Renal cortex interstitium (tissue), 11 donors: ENCODE results near the gene BABAM1. TPM values are rescaled to one million over a fixed set of nuclear protein-coding genes. Genes with fewer than 3 reads are reported as not detected.
"Not testable (repeated sequence)": the region's sequence is repeated elsewhere in the genome, so short reads cannot be mapped to it uniquely, and the experiment has no call there.

ENCODE experiments used
- DNase-seq, 11 donors: peaks; one replicate each; pipeline ENCODE4 v3.0.0-alpha.2; 2013; ENCODE audit warnings: low read depth in 9 of 11, low spot score in 4 of 11; ENCODE audit errors: extremely low read depth in 1 of 11
- polyA plus RNA-seq, 3 donors: library from polyadenylated mRNA; unstranded; fragments of 120-200 nt; gene quantifications; one replicate each; pipeline ENCODE4 v1.2.1, GENCODE V29; 2013; ENCODE audit not compliant: insufficient read length in 3 of 3

BABAM1 gene
- polyA plus RNA-seq, 3 donors: 97.0 to 111 (median 107) TPM

- DNase-seq: no peak
Observed at GRCh38 chr19:17259118-17259780, 8.0 kb upstream of the BABAM1 start.

GRCh38 chr19:17259934-17260333, 7.3 kb upstream of the BABAM1 start:
- DNase-seq: no peak

DNA sequence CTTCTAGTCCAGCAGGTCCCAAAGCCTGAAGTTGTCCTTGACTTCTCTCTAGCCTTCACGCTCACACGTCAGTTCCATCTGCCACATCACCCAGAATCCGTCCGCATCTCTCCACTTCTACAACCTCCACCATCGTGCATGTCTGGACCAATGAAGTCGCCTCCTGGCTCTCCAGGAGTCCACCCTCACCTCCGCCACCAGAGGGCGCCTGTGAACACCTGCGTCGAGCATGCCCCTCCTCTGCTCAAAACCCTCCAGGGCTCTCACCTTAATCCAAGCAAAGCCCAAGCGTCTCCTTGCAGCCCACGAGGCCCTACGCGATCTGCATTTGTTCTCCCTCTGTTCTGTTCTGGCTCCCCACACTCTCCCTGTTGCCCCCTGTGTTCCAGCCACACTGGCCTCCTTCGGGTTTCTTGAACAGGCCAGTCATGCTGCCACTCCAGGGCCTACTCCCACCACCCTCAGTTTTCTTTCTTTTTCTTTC, 6.4 kb upstream of the BABAM1 start:
- peak in 1 of 11 donors; percentile 56 for DNase-seq

DNA sequence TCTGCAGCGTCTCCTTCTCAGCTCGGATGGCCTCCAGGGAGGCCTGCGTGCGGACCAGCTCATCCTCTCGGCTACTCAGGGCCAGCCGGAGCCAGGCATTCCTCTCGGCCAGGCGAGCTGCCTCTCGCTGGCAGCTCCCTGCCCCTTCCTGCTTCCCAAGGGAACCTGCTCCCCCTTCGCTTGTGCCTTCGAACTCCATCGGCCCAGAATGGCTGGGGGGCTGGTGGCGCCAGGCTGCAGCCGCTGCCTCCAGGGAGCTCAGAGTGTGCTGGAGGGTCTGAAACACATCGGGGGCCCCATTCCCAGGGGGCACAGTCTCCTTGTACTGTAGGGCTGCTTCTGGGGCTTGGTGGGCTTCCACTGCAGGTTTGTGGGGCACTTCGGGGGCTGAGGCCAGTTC, 4.7 kb upstream of the BABAM1 start:
- no peak for DNase-seq

DNA sequence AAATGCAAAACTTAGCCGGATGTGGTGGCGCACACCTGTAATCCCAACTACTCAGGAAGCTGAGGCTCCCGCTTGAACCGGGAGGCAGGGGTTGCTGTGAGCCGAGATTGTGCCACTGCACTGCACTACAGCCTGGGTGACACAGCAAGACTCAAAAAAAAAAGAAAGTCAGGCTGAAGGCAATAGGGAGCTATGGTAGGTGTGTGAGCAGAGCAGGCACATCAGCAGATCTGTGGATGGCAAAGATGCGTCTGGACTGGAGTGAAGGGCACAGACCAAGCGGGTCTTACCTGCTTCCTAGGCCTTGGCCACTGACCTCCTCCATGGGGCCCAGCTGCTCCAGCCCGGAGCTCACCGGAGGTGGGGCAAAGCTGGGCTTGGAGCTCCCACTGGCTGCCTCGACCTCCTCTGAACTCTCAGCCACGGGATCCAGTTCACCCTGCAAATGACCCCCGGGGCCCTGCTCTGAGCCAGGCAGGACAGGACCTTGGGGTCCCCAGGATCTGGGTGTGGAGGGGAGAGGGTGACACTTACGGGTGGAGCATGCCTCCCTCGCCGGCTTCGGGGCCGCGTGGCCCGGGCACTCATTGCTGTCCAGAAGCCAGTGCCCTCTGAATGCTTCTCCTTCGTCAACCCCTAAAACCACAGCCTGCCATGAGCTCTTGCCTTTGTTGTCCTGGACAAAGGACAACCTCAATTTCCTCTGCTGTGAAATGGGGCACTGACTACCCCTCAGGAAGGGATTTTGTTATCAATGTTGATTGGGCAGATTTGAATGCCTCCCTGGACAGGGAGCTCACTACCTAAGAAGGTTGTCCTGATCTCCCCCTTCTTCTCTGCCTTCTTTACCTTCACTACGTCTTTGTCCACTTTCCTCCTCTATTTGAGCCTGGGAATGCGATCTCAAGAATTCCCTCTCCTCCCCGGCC, 3.3 kb upstream of the BABAM1 start:
- no peak for DNase-seq

- DNase-seq: no peak
Observed at GRCh38 chr19:17264641-17264979, 2.6 kb upstream of the BABAM1 start, which contains the start of gene USHBP1. TSS of gene USHBP1 (minus strand) at chr19:17264745. CDS start at chr19:17264299, 446 bp downstream.

DNA sequence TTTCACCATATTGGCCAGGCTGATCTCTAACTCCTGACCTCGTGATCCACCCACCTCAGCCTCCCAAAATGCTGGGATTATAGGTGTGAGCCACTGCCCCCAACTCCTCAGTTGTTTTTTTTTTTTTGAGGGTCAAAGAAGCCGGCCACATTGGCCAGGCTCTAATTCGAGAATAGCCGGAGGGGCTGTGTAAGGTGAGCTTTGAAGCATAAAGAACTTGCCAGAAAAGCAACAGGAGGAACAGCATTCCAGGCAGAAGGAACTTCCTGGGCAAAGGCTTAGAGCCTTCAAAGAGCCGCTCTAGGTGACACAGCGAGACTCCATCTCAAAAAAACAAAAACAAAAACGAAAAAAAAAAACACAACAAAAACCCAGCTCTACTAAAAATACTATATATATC, 1.2 kb upstream of the BABAM1 start:
- DNase-seq: no peak

DNA sequence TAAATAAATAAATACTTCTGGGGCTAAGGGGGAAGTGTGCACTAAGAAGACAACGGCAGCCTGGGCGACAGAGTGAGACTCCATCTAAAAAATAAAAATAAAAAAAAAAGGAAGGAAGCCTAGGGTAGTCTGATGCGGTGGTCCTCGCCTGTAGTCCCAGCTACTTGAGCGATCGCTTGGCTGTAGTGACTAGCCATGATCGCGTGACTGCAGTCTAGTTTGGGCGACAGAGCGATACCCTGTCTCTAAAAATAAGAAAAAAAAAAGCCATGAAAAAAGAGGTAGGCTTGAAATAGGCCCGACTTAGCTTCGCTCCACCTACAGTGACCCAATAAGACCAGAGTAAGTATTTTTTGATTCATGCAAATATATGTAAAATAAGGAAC, 661 bp upstream of the BABAM1 start:
- no peak for DNase-seq

DNA sequence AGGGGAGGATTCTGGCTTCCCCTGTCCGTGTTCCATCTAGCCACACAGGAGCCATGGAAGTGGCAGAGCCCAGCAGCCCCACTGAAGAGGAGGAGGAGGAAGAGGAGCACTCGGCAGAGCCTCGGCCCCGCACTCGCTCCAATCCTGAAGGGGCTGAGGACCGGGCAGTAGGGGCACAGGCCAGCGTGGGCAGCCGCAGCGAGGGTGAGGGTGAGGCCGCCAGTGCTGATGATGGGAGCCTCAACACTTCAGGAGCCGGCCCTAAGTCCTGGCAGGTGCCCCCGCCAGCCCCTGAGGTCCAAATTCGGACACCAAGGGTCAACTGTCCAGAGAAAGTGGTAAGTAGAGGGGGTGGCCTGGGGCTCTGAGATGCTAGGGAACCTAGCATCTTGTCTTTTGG, 1.5 kb downstream of the BABAM1 start:
- DNase-seq: no peak

DNA sequence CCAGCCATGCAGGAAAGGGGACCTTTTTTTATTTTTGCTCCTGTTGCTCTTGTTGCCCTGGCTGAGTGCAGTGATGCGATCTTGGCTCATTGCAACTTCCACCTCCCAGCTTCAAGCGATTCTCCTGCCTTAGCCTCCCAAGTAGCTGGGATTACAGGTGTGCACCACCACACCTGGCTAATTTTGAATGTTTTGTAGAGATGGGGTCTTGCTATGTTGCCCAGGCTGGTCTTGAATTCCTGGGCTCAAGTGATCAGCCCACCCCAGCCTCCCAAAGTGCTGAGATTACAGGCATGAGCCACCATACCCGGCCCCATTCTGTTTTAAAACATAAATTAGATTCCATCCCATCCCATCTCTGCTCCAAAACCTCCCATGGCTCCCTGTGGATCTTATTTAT, 7.6 kb downstream of the BABAM1 start:
- DNase-seq: not testable (repeated sequence)

- no peak for DNase-seq
Observed at GRCh38 chr19:17275441-17276175, 8.4 kb downstream of the BABAM1 start.

- no peak for DNase-seq
Observed at GRCh38 chr19:17279436-17279835, 12.2 kb downstream of the BABAM1 start.

DNA sequence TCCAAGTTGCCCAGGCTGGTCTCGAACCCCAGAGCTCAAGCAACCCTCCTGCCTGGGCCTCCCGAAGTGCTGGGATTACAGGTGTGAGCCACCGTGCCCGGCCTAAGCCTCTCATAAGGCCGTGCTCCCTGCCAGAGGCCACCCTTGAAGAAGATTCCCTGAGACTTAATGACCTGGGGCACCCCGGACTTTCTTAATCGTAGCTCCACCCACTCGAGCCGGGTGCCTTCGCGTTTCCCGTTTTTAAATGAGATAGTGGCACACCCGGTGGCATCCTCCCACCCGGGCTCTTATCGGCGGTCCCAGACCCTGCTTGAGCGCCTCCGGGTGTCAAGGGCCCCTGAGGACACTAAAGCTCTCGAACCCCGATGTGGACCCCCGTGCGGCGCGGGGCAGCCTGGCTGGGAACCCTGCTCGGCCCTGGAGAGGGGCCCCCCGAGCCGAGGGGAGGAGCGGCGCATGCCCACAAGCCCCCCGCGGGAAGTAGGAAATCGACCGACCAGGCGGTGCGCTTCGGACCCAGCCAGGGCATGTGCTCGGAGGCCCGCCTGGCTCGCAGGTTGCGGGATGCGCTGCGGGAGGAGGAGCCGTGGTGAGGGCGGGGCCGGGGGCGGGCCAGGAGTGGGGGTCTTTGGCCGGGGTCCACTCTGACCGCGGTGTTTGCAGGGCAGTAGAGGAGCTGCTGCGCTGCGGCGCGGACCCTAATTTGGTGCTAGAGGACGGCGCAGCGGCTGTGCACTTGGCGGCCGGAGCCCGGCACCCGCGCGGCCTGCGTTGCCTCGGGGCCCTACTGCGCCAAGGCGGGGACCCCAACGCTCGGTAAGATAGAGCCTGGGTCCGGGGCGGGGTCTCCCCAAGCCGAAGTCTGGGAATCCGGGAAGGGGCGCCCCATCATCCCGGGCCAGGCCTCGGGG, 14.4 kb downstream of the BABAM1 start, which contains the start of gene ANKLE1:
ANKLE1 (plus strand) TSS at position 511 of the 914 bp plus-strand sequence; CDS start at position 531, 20 bp downstream.
- no peak for DNase-seq

GRCh38 chr19:17282488-17283125, 15.4 kb downstream of the BABAM1 start:
- DNase-seq: peak in 7 of 11 donors; percentile 66 to 75 (median 75)

GRCh38 chr19:17283504-17283996, 16.3 kb downstream of the BABAM1 start:
- DNase-seq: no peak

DNA sequence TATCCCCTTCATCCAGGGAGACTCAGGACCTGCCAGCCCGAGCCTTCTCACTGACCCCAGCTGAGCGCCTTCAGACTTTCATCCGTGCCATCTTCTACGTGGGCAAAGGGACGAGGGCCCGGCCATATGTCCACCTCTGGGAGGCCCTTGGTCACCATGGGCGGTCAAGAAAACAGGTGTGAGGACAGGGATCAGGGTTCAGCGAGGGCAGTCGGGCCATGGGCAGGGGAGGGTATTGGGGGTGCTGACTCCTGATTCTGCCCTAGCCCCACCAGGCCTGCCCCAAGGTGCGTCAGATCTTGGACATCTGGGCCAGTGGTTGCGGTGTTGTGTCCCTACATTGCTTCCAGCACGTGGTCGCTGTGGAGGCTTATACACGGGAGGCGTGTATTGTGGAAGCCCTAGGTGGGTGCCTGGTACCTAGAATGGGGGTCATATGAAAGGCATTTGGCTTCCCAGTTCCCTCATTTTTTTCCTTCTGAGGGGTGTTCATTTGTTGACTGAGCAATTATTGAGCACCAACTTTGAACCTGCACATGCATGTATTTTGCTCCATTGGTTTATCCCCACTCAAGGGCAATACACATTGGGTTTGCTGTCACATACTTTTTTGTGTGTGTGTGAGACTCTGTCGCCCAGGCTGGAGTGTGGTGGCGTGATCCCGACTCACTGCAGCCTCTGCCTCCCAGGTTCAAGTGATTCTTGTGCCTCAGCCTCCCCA, 18.3 kb downstream of the BABAM1 start:
- no peak for DNase-seq

- no peak for DNase-seq
Observed at GRCh38 chr19:17286263-17286662, 19.0 kb downstream of the BABAM1 start.
